Measurements from ENCODE around the gene TRPC6.
"Not testable (repeated sequence)": the region's sequence is repeated elsewhere in the genome, so short reads cannot be mapped to it uniquely, and the experiment has no call there.

Gene TRPC6

DNA sequence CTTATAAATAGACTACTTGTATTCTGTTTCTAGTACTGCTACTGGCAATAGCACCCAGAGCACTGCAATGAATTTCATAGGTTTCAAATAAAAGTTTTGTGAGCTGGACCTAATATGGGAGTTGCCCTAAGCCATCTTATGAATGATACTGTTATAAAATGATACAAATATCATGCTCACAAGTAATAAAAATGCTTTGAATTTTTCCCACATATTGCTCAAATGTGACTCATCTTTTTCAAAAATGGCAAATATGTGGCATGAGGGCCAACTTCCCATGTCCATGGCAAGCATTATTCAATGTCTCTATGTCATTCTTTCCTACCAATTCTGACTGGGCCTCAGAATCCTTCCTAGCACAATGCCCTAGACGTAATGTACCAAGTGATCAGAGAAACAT lies 137.6 kb downstream of the TRPC6 start:
- FAIRE-seq, result no peak

GRCh38 chr11:101445761-101446160 lies 138.0 kb downstream of the TRPC6 start:
- no peak for FAIRE-seq

GRCh38 chr11:101444851-101445250 lies 139.0 kb downstream of the TRPC6 start:
- no peak for FAIRE-seq

DNA sequence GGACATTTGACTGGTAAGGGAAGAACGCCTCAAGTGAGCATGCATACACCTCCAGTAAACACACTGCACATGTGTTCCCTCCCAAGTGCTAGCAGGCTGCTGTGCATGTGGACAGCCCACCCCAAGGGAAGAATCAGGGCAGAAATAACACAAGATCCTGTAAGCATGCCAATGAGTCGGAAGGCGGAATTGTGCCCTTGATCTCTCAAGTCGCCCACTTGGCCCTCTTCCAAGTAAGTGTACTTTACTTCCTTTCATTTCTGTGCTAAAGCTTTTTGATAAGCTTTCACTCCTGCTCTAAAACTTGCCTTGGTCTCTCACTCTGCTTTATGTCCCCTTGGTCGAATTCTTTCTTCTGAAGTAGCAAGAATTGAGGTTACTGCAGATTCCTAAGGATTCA lies 139.6 kb downstream of the TRPC6 start:
- no peak for FAIRE-seq

- FAIRE-seq, result no peak
Observed at GRCh38 chr11:101442936-101443521, 140.8 kb downstream of the TRPC6 start.

DNA sequence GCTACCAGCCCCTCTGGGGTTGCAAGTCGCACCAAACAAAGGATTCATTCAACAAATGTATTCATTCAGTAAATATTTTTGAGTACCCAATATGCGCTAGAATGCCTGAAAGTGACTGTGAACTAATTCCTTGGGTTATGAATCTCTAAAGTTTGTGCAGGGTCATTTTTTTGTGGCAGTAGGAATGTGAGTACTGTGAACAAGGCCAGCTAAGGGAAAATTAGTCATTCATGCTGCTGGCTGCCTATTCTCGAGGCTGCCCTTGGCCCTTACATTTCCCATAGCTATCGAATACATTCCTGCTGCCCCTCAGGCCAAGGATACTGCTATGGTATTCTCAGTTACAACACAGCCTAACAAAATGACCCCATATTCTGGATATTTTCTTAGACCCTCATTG lies 141.6 kb downstream of the TRPC6 start:
- no peak for FAIRE-seq

DNA sequence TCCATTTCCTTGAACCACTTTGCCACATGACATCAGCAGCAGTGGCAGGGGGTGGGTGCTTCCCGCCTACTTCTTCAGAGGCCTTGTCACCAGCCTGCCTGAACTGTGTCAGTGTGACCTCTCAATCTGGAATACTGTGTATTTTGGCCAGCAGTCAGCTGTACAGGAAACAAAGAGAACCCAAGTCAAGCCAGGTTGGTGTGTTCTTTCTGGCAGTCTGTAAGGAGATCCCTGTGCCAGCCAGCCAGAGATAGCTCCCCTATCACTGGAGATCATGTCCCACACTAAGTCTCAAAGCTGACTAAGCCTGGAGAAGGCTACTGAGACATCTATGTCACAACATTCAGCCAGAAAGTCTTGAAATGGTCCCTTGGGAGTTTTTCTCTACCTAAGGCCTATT lies 142.1 kb downstream of the TRPC6 start:
- no peak for FAIRE-seq

DNA sequence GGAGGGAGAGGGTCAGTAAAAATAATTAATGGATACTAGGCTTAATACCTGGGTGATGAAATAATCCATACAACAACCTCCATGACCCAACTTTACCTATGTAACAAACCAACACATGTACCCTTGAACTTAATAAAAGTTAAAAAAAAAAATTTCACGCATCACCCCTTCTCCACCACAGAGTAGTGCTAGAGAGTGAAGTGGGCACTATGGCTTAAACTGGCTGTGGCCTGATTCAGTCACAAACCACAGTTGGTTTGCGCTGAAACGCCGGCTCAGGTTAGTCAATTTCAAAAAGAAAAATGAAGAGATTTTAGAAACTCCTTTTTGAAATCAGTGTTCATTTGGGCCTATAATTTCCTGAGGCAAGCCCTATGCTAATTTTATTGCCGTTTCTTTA lies 144.3 kb downstream of the TRPC6 start:
- FAIRE-seq, result no peak

GRCh38 chr11:101438708-101439107 lies 145.1 kb downstream of the TRPC6 start:
- not testable (repeated sequence) for FAIRE-seq

DNA sequence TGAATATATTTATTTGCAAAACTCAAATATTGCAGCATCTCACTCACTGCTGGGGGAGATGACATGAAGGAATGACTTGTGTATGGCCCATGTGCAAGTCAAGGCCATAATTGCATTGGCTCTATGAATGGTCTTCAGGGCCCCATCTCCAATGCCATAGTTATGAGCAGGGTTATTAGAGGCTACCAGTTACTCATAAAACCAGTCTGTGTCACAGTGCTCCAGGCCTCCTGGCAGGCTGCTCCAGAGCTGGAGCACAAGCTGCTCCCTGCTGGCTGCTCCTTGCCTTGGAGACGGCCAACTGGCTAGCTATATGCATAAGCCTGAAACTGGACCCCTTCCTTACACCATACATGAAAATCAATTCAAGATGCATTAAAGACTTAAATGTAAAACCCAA lies 145.7 kb downstream of the TRPC6 start:
- FAIRE-seq, result no peak

DNA sequence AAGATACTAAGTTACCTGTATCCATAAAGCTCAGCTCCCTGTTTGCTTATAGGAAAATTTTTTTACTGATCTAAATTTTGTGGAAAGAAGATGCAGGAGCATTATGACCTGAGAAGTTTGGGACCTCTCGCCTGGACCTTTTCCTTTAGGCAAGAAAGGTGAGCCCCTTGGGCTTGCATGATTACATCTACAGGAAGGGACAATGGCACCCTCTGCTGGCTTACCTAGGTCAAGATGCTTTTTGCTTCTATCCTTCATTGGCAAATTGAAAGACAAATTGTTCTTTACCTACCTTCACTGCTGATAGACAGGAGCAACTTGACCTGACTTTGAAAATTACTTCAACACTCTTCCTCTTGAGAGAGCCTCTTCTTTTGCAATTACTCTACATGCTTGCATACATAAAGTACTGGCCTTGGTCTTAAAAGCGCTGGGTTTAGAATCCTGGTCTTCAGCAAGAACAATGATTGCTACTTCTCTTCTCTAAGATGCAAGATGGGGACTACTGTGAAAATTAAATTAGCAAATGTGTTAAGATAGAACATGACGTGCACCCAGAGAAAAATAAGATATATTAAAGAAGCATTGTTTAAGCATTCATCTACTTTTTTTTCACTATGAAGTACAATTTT lies 147.2 kb downstream of the TRPC6 start:
- FAIRE-seq, result no peak

DNA sequence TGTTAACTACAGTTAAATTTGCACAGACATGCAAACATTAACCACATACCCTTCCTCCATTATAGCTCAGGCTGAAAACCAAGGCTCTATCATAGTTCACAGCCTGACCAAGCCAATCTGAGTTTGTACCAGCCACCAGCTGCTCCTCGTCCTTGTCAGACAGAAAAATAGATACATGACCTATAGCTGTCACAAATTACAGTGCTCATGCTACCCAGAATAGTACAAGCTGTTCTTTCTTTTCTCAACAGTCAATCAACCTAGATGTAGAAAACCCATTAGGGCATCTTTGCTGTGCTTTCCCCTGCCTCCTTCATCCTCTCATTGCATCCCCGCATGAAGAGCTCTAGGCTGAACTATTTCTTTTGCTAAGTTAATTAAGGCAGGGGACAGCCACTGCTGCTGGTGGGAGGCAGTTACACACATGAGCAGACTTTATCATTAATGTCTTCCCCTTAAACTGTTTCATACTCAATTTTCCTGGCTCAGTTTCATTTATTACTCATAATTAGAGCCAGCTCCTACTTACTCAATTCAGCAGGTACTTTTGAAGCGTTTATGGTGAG lies 148.3 kb downstream of the TRPC6 start:
- FAIRE-seq, result no peak

DNA sequence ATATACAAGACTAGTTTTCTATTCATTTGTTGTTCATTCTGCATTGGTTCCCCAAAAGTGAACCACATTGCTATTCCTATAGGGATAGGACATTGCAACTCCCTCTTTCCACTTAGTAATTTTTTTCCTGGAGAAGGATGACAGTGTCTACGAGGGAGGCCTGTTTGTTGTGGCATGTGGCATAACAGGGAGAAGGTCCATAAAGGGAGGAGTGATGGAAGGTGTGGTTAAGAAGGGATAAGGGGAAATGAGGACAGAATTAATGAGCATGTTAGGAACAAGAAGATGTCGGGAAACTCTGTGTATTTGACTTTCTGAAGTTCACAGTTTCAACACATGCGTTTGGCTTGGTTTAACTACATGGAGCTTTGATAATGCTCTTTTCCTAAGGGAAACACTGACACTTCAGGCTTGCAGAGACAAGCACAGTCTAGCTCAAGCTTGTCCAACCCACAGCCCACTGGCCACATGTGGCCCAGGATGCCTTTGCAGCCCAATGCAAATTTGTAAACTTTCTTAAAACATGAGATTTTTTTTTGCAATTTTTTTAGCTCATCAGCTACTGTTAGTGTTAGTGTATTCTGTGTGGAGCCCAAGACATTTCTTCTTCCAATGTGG lies 149.7 kb downstream of the TRPC6 start:
- no peak for FAIRE-seq

GRCh38 chr11:101433151-101433550 lies 150.7 kb downstream of the TRPC6 start:
- FAIRE-seq, result no peak

DNA sequence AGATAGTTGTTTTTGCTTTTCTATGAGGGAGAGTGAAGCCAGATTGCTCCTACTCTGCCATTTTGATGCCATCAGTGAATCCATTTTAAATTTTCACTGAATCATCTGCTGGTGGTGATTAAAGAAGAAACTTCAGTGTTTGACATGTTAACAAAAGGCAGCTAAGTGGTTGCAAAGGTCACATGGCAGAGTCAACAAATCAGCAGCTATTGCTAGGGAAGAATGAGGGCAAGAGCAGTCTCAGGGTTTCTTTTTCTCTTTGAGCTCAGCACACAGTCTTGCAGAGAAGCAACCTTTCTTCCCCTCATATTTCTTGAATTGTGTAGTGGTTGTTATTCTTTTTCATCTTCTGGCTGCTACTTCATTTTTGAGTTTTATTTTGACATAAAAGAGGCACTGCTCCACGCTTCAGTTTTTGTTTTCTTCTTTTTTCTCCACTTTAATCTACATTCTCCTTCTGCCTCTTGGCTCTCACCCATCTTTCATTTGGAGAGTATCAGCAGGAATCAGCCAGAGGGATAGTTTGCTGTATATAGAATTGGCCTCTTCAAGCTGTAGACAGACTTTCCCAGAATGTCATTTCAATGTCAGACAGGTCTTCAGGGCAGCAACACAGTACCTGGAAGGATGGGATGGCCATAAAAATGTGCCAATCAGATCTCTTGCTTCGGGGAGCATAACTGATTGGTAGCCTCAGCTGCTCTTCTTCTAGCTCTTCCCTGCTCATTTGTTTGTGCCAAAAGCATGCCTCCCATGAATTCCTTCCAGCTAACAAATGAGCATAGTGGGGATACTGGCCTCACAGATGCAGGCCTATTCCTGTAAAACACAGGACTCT lies 153.9 kb downstream of the TRPC6 start:
- no peak for FAIRE-seq

GRCh38 chr11:101428918-101429317 lies 154.9 kb downstream of the TRPC6 start:
- no peak for FAIRE-seq

GRCh38 chr11:101407324-101407723 lies 176.5 kb downstream of the TRPC6 start:
- no peak for FAIRE-seq
